Thyroid gland (tissue), 4 donors: Measurements from ENCODE around the gene FKBP4.

Experiments used
- POLR2A ChIP-seq, 2 donors: fragments of 450-650 bp; IDR thresholded peaks; one replicate each; pipeline ENCODE4 v1.6.1; 2017; ENCODE audit warnings: antibody characterized with exemption in 2 of 2, mild to moderate bottlenecking in 2 of 2, moderate library complexity in 1 of 2
- TF ChIP-seq, protein P1 (sequence below), 6 experiments: fragments of 200-600 bp in 3 of 6; fragments of 450-650 bp in 3 of 6; sonication (generic) in 3 of 6; IDR thresholded peaks; one replicate each; pipeline ENCODE4 v1.5.1; 2016 to 2019; ENCODE audit warnings: antibody characterized with exemption in 6 of 6, mild to moderate bottlenecking in 2 of 6, inconsistent platforms in 1 of 6, moderate library complexity in 1 of 6

- TF ChIP-seq POLR2A (IDR thresholded peaks at IDR 0.05): no peak
- TF ChIP-seq, protein P1, sequence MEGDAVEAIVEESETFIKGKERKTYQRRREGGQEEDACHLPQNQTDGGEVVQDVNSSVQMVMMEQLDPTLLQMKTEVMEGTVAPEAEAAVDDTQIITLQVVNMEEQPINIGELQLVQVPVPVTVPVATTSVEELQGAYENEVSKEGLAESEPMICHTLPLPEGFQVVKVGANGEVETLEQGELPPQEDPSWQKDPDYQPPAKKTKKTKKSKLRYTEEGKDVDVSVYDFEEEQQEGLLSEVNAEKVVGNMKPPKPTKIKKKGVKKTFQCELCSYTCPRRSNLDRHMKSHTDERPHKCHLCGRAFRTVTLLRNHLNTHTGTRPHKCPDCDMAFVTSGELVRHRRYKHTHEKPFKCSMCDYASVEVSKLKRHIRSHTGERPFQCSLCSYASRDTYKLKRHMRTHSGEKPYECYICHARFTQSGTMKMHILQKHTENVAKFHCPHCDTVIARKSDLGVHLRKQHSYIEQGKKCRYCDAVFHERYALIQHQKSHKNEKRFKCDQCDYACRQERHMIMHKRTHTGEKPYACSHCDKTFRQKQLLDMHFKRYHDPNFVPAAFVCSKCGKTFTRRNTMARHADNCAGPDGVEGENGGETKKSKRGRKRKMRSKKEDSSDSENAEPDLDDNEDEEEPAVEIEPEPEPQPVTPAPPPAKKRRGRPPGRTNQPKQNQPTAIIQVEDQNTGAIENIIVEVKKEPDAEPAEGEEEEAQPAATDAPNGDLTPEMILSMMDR (IDR thresholded peaks at IDR 0.05): no peak
Measured at GRCh38 chr12:2749580-2749979, 45.2 kb upstream of the FKBP4 start.
